Type B pancreatic cell (in vitro differentiated cells): Measurements from ENCODE around the gene IGHMBP2. TPM values are rescaled to one million over a fixed set of nuclear protein-coding genes. Genes with fewer than 3 reads are reported as not detected.

Experiments
- DNase-seq: peaks from one replicate; pipeline ENCODE4 v3.0.0; 2021; ENCODE audit warnings: mixed read lengths; ENCODE audit not compliant: unreplicated experiment; ENCODE audit errors: extremely low spot score
- H3K27ac Mint-ChIP-seq: 2 replicates; pipeline ENCODE4 v1.8.0; 2021; ENCODE audit warnings: mild to moderate bottlenecking, mixed read lengths
- H3K27me3 Mint-ChIP-seq: 2 replicates; pipeline ENCODE4 v1.8.0; 2021; ENCODE audit warnings: mixed read lengths
- H3K36me3 Mint-ChIP-seq: 2 replicates; pipeline ENCODE4 v1.8.0; 2021; ENCODE audit warnings: mixed read lengths
- H3K4me1 Mint-ChIP-seq: one replicate; pipeline ENCODE4 v1.8.0; 2021; ENCODE audit warnings: mixed read lengths; ENCODE audit not compliant: unreplicated experiment
- H3K4me3 Mint-ChIP-seq: 2 replicates; pipeline ENCODE4 v1.8.0; 2021; ENCODE audit warnings: mild to moderate bottlenecking, mixed read lengths
- H3K9me3 Mint-ChIP-seq: 2 replicates; pipeline ENCODE4 v1.8.0; 2021; ENCODE audit warnings: mixed read lengths
- CTCF ChIP-seq: fragments of 200-600 bp; sonication (generic); conservative IDR thresholded peaks from 2 replicates; pipeline ENCODE4 v1.5.0; 2021; ENCODE audit warnings: antibody characterized with exemption, mild to moderate bottlenecking
- total RNA-seq: library from RNA; stranded (reverse); gene quantifications from 2 replicates; pipeline ENCODE4 v1.2.1, GENCODE V29; 2021; ENCODE audit warnings: low replicate concordance

IGHMBP2 gene
- total RNA-seq, 1 donor from 2014 or later = 28.8 TPM

GRCh38 chr11:68982134-68982533 is 78.4 kb downstream of the IGHMBP2 start:
- no peak for DNase-seq
- Mint-ChIP-seq H3K36me3 (no peaks in the 10 kb centered on the region), H3K27me3 (peaks cover 9% of the 10 kb centered on the region), H3K4me1 (peaks cover 6% of the 10 kb centered on the region), H3K27ac (no peak overlapping the region), H3K4me3 (no peak overlapping the region), H3K9me3 (peaks cover 9% of the 10 kb centered on the region)
- TF ChIP-seq CTCF = no peak

GRCh38 chr11:68983801-68984200 is 80.1 kb downstream of the IGHMBP2 start:
- H3K27me3 Mint-ChIP-seq = peaks cover 16% of the 10 kb centered on the region
- H3K4me1 Mint-ChIP-seq = no peaks in the 10 kb centered on the region
- DNase-seq = no peak
- no peak overlapping the region for H3K4me3 Mint-ChIP-seq
- H3K9me3 Mint-ChIP-seq = peaks cover 10% of the 10 kb centered on the region
- H3K27ac Mint-ChIP-seq = no peak overlapping the region
- no peak for TF ChIP-seq CTCF
- H3K36me3 Mint-ChIP-seq = no peaks in the 10 kb centered on the region

GRCh38 chr11:68987211-68987610 is 83.5 kb downstream of the IGHMBP2 start:
- Mint-ChIP-seq H3K9me3 (peaks cover 10% of the 10 kb centered on the region), H3K36me3 (no peaks in the 10 kb centered on the region), H3K27ac (no peak overlapping the region), H3K27me3 (peaks cover 18% of the 10 kb centered on the region), H3K4me3 (no peak overlapping the region), H3K4me1 (no peaks in the 10 kb centered on the region)
- DNase-seq = no peak
- no peak for TF ChIP-seq CTCF

- Mint-ChIP-seq H3K36me3 (no peaks in the 10 kb centered on the region), H3K27ac (no peak overlapping the region), H3K27me3 (peaks cover 26% of the 10 kb centered on the region), H3K4me3 (no peak overlapping the region), H3K9me3 (peaks cover 10% of the 10 kb centered on the region), H3K4me1 (no peaks in the 10 kb centered on the region)
- TF ChIP-seq CTCF = no peak
- no peak for DNase-seq
Measured at GRCh38 chr11:68988491-68988890, 84.8 kb downstream of the IGHMBP2 start.

Other genes with a start within 250 kb of the IGHMBP2 start
- 3.4 and 6.2 TPM in 2 replicates for gene GAL, start 219.3 kb upstream of the IGHMBP2 start, total RNA-seq
- gene TESMIN, start 152.4 kb upstream of the IGHMBP2 start, total RNA-seq = 6.7 and 9.7 TPM in 2 replicates
- gene CPT1A, start 62.0 kb upstream of the IGHMBP2 start, total RNA-seq = 36.1 and 44.1 TPM in 2 replicates
- gene MRPL21, start 59 bp upstream of the IGHMBP2 start, total RNA-seq = 60.2 and 67.0 TPM in 2 replicates
- not detected in 2 replicates for gene MRGPRD, start 77.1 kb downstream of the IGHMBP2 start, total RNA-seq
- gene MRGPRF, start 109.4 kb downstream of the IGHMBP2 start, total RNA-seq = 0.43 and 1.4 TPM in 2 replicates
- 19.5 and 20.7 TPM in 2 replicates for gene TPCN2, start 145.0 kb downstream of the IGHMBP2 start, total RNA-seq